ENCODE measurements around the gene PRUNE1.

DNA sequence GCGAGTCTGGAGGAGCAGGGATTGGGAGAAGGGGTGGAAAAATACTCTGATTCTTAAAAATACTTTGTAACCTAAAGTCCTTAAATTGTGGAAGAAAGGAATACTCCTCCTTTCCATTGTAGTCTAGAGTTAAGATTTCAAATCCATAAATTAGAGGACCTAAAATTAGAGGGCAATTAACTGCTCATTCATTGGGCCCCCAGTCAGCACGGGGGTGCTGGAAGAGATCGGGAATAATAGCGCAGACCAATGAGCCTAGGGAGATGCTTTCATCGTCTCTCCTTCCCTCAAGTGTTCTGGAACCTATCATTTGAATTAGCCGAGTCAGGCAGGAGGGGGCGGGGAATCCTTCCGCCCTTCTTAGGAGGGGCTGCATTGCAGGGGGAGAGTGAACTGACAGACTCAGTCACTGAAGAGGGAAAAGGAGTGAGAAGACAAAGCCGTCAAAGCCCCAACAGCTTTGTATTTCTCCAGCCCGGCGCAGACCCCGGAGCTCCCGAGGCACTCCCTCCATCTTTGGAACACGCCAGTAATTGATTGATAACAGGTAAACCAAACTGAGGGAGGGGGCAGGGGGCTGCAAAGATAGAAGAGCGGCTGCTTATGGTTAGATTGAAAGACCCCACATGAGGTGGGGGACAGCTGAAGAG, 51.9 kb downstream of the PRUNE1 start, which contains the start of gene MLLT11:
- TF ChIP-seq CTCF (IDR thresholded peaks at IDR 0.05; ENCODE audit: low read depth, low read length, missing input control) (no peak), TAF1 (conservative IDR thresholded peaks at IDR 0.05) (no peak), FOXA1 (IDR thresholded peaks at IDR 0.05) (no peak), EGR1 (IDR thresholded peaks at IDR 0.05; ENCODE audit: low read depth in 2 of 2) (no peak), RAD21 (IDR thresholded peaks at IDR 0.05) (no peak), SP1 (IDR thresholded peaks at IDR 0.05) (no peak), REST (IDR thresholded peaks at IDR 0.05) (no peak), RXRA (IDR thresholded peaks at IDR 0.05) (no peak), HNF4G (IDR thresholded peaks at IDR 0.05) (no peak), JUND (IDR thresholded peaks at IDR 0.05) (no peak)
- TF ChIP-seq, protein P1, sequence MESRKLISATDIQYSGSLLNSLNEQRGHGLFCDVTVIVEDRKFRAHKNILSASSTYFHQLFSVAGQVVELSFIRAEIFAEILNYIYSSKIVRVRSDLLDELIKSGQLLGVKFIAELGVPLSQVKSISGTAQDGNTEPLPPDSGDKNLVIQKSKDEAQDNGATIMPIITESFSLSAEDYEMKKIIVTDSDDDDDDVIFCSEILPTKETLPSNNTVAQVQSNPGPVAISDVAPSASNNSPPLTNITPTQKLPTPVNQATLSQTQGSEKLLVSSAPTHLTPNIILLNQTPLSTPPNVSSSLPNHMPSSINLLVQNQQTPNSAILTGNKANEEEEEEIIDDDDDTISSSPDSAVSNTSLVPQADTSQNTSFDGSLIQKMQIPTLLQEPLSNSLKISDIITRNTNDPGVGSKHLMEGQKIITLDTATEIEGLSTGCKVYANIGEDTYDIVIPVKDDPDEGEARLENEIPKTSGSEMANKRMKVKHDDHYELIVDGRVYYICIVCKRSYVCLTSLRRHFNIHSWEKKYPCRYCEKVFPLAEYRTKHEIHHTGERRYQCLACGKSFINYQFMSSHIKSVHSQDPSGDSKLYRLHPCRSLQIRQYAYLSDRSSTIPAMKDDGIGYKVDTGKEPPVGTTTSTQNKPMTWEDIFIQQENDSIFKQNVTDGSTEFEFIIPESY (IDR thresholded peaks at IDR 0.05) = no peak
- TF ChIP-seq, protein P2, sequence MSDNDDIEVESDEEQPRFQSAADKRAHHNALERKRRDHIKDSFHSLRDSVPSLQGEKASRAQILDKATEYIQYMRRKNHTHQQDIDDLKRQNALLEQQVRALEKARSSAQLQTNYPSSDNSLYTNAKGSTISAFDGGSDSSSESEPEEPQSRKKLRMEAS (IDR thresholded peaks at IDR 0.05) = no peak

Measured in liver (tissue), 3 donors.